PC-3 (cell line): Measurements from ENCODE around the gene FAM217A. TPM values are rescaled to one million over a fixed set of nuclear protein-coding genes. Genes with fewer than 3 reads are reported as not detected.

Experiments used
- ATAC-seq: fragments of 200-7000 bp; cut with Tn5 transposase; 2 replicates; pipeline ENCODE4 v1.9.1; 2020; ENCODE audit warnings: mild to moderate bottlenecking, moderate library complexity
- BruUV-seq: library from RNA; stranded (reverse); fragments of 400-500 nt; replicated peaks from 2 replicates; lab custom pipeline; 2021; lab: Mats Ljungman, UMichigan
- CTCF ChIA-PET: fragments of 300-600 bp; sonication (Branson Sonifier 250); formaldehyde crosslinking; loops from one replicate; lab custom pipeline; 2022; ENCODE audit warnings: antibody characterized with exemption; lab: Charles Lee
- POLR2A ChIA-PET: fragments of 300-600 bp; sonication (Branson Sonifier 250); formaldehyde crosslinking; loops from one replicate; lab custom pipeline; 2022; ENCODE audit warnings: antibody characterized with exemption; ENCODE audit not compliant: unreplicated experiment; lab: Charles Lee
- DNase-seq: peaks from one replicate; pipeline ENCODE4 v3.0.0-alpha.2; 2015
- H2AFZ ChIP-seq: fragments of 300-600 bp; sonication (generic); 2 replicates; pipeline ENCODE4 v1.6.0; 2016; ENCODE audit warnings: antibody characterized with exemption, low read length
- H3F3A ChIP-seq: fragments of 300-600 bp; sonication (generic); one replicate; pipeline ENCODE4 v1.6.0; 2017; ENCODE audit warnings: antibody characterized with exemption, low read length, control low read depth, mild to moderate bottlenecking; ENCODE audit not compliant: unreplicated experiment
- H3K27ac ChIP-seq: fragments of 300-600 bp; sonication (generic); 2 replicates; pipeline ENCODE4 v1.5.1; 2016; ENCODE audit warnings: mild to moderate bottlenecking, low read length
- H3K27me3 ChIP-seq: fragments of 300-600 bp; sonication (generic); 2 replicates; pipeline ENCODE4 v1.6.1; 2016; ENCODE audit warnings: low read length, mixed read lengths
- H3K36me3 ChIP-seq: fragments of 300-600 bp; sonication (generic); 2 replicates; pipeline ENCODE4 v1.6.1; 2016; ENCODE audit warnings: low read depth, mixed run types, low read length, mixed read lengths
- H3K4me1 ChIP-seq: fragments of 300-600 bp; sonication (generic); 2 replicates; pipeline ENCODE4 v1.5.1; 2016; ENCODE audit warnings: low read length; ENCODE audit not compliant: insufficient read depth
- H3K4me2 ChIP-seq: fragments of 300-600 bp; sonication (generic); 2 replicates; pipeline ENCODE4 v1.6.0; 2016; ENCODE audit warnings: low read length
- H3K4me3 ChIP-seq: fragments of 300-600 bp; sonication (generic); 2 replicates; pipeline ENCODE4 v1.5.1; 2016; ENCODE audit warnings: mild to moderate bottlenecking, low read length, mixed read lengths
- H3K79me2 ChIP-seq: fragments of 300-600 bp; sonication (generic); 2 replicates; pipeline ENCODE4 v1.6.1; 2017; ENCODE audit warnings: low read length, mixed read lengths
- H3K9ac ChIP-seq: fragments of 300-600 bp; sonication (generic); 2 replicates; pipeline ENCODE4 v1.6.0; 2016; ENCODE audit warnings: mild to moderate bottlenecking, low read length
- H3K9me2 ChIP-seq: fragments of 300-600 bp; sonication (generic); replicated peaks from 2 replicates; pipeline ENCODE4 v1.6.1; 2016; ENCODE audit warnings: mixed run types, low read length, mixed read lengths
- H3K9me3 ChIP-seq: fragments of 300-600 bp; sonication (generic); 2 replicates; pipeline ENCODE4 v1.6.1; 2016; ENCODE audit warnings: low read length, mixed read lengths
- H4K20me1 ChIP-seq: fragments of 300-600 bp; sonication (generic); 2 replicates; pipeline ENCODE4 v1.6.1; 2016; ENCODE audit warnings: low read length, mixed read lengths
- CTCF ChIP-seq: fragments of 300-600 bp; sonication (generic); conservative IDR thresholded peaks from 2 replicates; pipeline ENCODE4 v1.5.1; 2017; ENCODE audit warnings: antibody characterized with exemption, low read depth, mild to moderate bottlenecking, low read length
- EZH2 ChIP-seq: fragments of 300-600 bp; sonication (generic); IDR thresholded peaks from one replicate; pipeline ENCODE4 v1.6.1; 2017; ENCODE audit warnings: antibody characterized with exemption, mild to moderate bottlenecking, low read length; ENCODE audit not compliant: unreplicated experiment
- EZH2phosphoT487 ChIP-seq: fragments of 300-600 bp; sonication (generic); IDR thresholded peaks from 2 replicates; pipeline ENCODE4 v1.6.1; 2018; ENCODE audit warnings: mild to moderate bottlenecking, antibody characterized with exemption, low read length, borderline replicate concordance
- intact Hi-C: fragments of 100-400 bp; cut with micrococcal nuclease; formaldehyde crosslinking; loops from 2 replicates; pipeline ENCODE4 v1.9.0; 2023
- total RNA-seq: library from RNA; depleted of rRNA; stranded (reverse); fragments of >200 nt; gene quantifications from 2 replicates; pipeline ENCODE4 v1.2.3, GENCODE V29; 2014

The FAM217A gene
- total RNA-seq, 1 experiment from 2014 or later, result not detected

GRCh38 chr6:4029687-4030086 is 49.2 kb downstream of the FAM217A start:
- Histone ChIP-seq H3K4me3 (no peak overlapping the region), H3K9ac (no peak overlapping the region), H3K79me2 (peaks cover 96% of the 10 kb centered on the region), H3F3A (no peaks in the 10 kb centered on the region), H4K20me1 (peaks cover 50% of the 10 kb centered on the region), H3K9me2 (no peaks in the 10 kb centered on the region), H3K9me3 (no peaks in the 10 kb centered on the region), H3K4me2 (no peak overlapping the region), H3K27ac (no peak overlapping the region), H3K27me3 (no peaks in the 10 kb centered on the region), H3K4me1 (peaks cover 3% of the 10 kb centered on the region; the same call in 1 of the 2 replicates), H2AFZ (no peak overlapping the region), H3K36me3 (peaks cover 55% of the 10 kb centered on the region)
- intact Hi-C loops, result no loop called here
- BruUV-seq, result no TSS peak
- DNase-seq (no peak), ATAC-seq (no peak)
- CTCF ChIA-PET, result no interaction called here
- POLR2A ChIA-PET, result no interaction called here
- TF ChIP-seq CTCF (no peak), EZH2 (no peak), EZH2phosphoT487 (no peak)

DNA sequence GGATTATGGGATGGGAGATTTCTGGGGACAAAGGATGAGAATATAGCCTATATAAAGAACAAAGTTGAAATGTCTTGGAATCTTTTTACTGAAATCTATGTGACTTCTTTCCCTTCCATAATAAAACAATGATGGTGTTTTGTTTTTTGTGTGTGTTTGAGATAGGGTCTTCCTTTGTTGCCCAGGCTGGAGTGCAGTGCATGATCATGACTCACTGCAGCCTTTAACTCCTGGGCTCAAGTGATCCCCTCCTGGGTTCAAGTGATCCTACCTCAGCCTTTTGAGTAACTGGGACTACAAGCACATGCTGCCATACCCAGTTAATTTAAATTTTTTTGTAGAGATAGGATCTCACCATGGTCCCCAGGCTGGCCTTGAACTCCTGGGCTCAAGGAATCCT is 50.9 kb downstream of the FAM217A start:
- Histone ChIP-seq H3K27ac (no peak overlapping the region), H3F3A (no peaks in the 10 kb centered on the region), H3K27me3 (no peaks in the 10 kb centered on the region), H3K36me3 (peaks cover 44% of the 10 kb centered on the region), H3K4me2 (no peak overlapping the region), H3K9me3 (no peaks in the 10 kb centered on the region), H3K9me2 (no peaks in the 10 kb centered on the region), H3K9ac (no peak overlapping the region), H3K4me1 (peaks cover 16% of the 10 kb centered on the region; the same call in 1 of the 2 replicates), H2AFZ (no peak overlapping the region), H4K20me1 (peaks cover 55% of the 10 kb centered on the region), H3K4me3 (no peak overlapping the region), H3K79me2 (peaks cover 99% of the 10 kb centered on the region)
- CTCF ChIA-PET, result no interaction called here
- intact Hi-C loops, result no loop called here
- no peak for ATAC-seq
- POLR2A ChIA-PET, result no interaction called here
- no TSS peak for BruUV-seq
- TF ChIP-seq EZH2phosphoT487 (no peak), CTCF (no peak), EZH2 (no peak)
- no peak for DNase-seq

DNA sequence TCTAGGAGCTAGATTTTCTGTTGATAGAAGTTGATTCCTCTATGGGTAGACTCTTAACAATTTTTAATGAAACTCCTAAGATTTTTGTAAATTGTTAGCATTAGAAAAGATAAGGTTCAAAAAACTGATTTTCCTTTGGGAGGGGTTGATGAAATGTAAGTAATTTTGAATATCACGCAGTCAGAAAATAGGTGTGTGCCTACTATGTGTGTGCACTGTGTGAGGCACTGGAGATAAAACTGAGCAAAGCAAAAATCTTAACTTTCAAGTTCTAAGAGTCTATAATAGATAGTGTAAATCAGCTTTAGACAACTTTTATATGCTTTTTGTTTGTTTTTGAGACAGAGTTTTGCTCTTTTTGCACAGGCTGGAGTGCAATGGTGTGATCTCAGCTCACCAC is 53.3 kb downstream of the FAM217A start:
- TF ChIP-seq EZH2, result no peak
- TF ChIP-seq EZH2phosphoT487, result no peak
- no peak for TF ChIP-seq CTCF
- H3K4me3 ChIP-seq, result no peak overlapping the region
- H3K27me3 ChIP-seq, result no peaks in the 10 kb centered on the region
- peaks cover 97% of the 10 kb centered on the region for H3K79me2 ChIP-seq
- no peak overlapping the region for H3K4me2 ChIP-seq
- intact Hi-C loops, result no loop called here
- peaks cover 23% of the 10 kb centered on the region; the same call in 1 of the 2 replicates for H3K4me1 ChIP-seq
- H2AFZ ChIP-seq, result no peak overlapping the region
- no peak for ATAC-seq
- DNase-seq, result no peak
- H3K9ac ChIP-seq, result no peak overlapping the region
- no peaks in the 10 kb centered on the region for H3K9me2 ChIP-seq
- H3K9me3 ChIP-seq, result no peaks in the 10 kb centered on the region
- peaks cover 68% of the 10 kb centered on the region for H4K20me1 ChIP-seq
- BruUV-seq, result no TSS peak
- ChIA-PET CTCF (interaction anchor here (0.5 kb wide), 1 partner anchor 136 kb away, joined by 3 read pairs; no protein-coding TSS in a partner anchor), POLR2A (interaction anchor here (0.6 kb wide), 1 partner anchor 14 kb away, joined by 7 read pairs; no protein-coding TSS in a partner anchor)
- peaks cover 21% of the 10 kb centered on the region; the same call in 1 of the 2 replicates for H3K36me3 ChIP-seq
- H3K27ac ChIP-seq, result no peak overlapping the region
- no peaks in the 10 kb centered on the region for H3F3A ChIP-seq
